A549 (cell line): Measurements from ENCODE around the gene PEPD. TPM values are rescaled to one million over a fixed set of nuclear protein-coding genes. Genes with fewer than 3 reads are reported as not detected.

Experiments
- ATAC-seq, 2 experiments: fragments of 200-7000 bp in 1 of 2; fragments of >200 bp in 1 of 2; cut with Nextera tagmentation in 1 of 2; cut with Tn5 transposase in 1 of 2; 3 replicates each; pipeline versions ENCODE4 v1.8.0 to v1.9.1; 2018 to 2020; ENCODE audit warnings: mild to moderate bottlenecking in 1 of 2, moderate library complexity in 1 of 2
- CTCF ChIA-PET: fragments of 300-600 bp; sonication (Branson Sonifier 250); formaldehyde crosslinking; extraction: SDS; loops from one replicate; lab custom pipeline; 2021; ENCODE audit warnings: antibody characterized with exemption, inconsistent platforms; lab: Yijun Ruan, JAX
- POLR2A ChIA-PET: fragments of 350-600 bp; formaldehyde crosslinking; extraction: SDS; loops from one replicate; lab custom pipeline; 2021; ENCODE audit warnings: antibody characterized with exemption, inconsistent platforms; lab: Yijun Ruan, JAX
- DNase-seq, 2 experiments: peaks; one replicate each; pipeline versions ENCODE4 v3.0.0 to v3.0.0-alpha.2; 2011 to 2016; ENCODE audit warnings: low read depth in 1 of 2, low spot score in 1 of 2
- FAIRE-seq: peaks from 2 replicates; lab custom pipeline; 2011; peaks lifted over from hg19 to GRCh38; lab: Jason Lieb, UNC
- H3K27ac ChIP-seq, 2 experiments: fragments of >200 bp; sonication (Bioruptor Twin); formaldehyde crosslinking; 3 replicates each; pipeline ENCODE4 v1.5.1; 2016 to 2017
- H3K4me1 ChIP-seq: fragments of >200 bp; sonication (Bioruptor Twin); formaldehyde crosslinking; 3 replicates; pipeline ENCODE4 v1.6.1; 2016
- H3K4me2 ChIP-seq: fragments of >200 bp; sonication (Bioruptor Twin); formaldehyde crosslinking; 3 replicates; pipeline ENCODE4 v1.6.1; 2016
- H3K4me3 ChIP-seq: fragments of >200 bp; sonication (Bioruptor Twin); formaldehyde crosslinking; 3 replicates; pipeline ENCODE4 v1.5.1; 2016
- H3K9me3 ChIP-seq: fragments of >200 bp; sonication (Bioruptor Twin); formaldehyde crosslinking; 3 replicates; pipeline ENCODE4 v1.6.1; 2016
- CBX8 ChIP-seq: fragments of 200-600 bp; sonication (generic); IDR thresholded peaks from 2 replicates; pipeline ENCODE4 v1.6.1; 2016
- CHD2 ChIP-seq: fragments of 150-350 bp; IDR thresholded peaks from 2 replicates; pipeline ENCODE4 v1.6.1; 2014; ENCODE audit warnings: low read length; ENCODE audit not compliant: partially characterized antibody
- CHD4 ChIP-seq: fragments of 200-600 bp; sonication (generic); IDR thresholded peaks from 2 replicates; pipeline ENCODE4 v1.6.1; 2016; ENCODE audit warnings: antibody characterized with exemption, mild to moderate bottlenecking, borderline replicate concordance
- E2F6 ChIP-seq: IDR thresholded peaks from 2 replicates; pipeline ENCODE4 v1.6.1; 2012; ENCODE audit warnings: low read depth, borderline replicate concordance
- FOSB ChIP-seq: fragments of 250-450 bp; sonication (Bioruptor Pico); IDR thresholded peaks from 2 replicates; pipeline ENCODE4 v1.5.0; 2020; ENCODE audit warnings: mild to moderate bottlenecking, moderate library complexity
- FOSL2 ChIP-seq, 2 experiments: fragments of 450-650 bp in 1 of 2; fragments of >200 bp in 1 of 2; sonication (Bioruptor Twin) in 1 of 2; formaldehyde crosslinking; IDR thresholded peaks; 2 replicates each; pipeline versions ENCODE4 v1.5.0 to v1.6.1; 2016 to 2020; ENCODE audit warnings: mild to moderate bottlenecking in 1 of 2, moderate library complexity in 1 of 2
- HEYL ChIP-seq: fragments of 250-450 bp; sonication (Bioruptor Pico); IDR thresholded peaks from 2 replicates; pipeline ENCODE4 v1.8.0; 2021; ENCODE audit warnings: mild to moderate bottlenecking, moderate library complexity
- HOXA7 ChIP-seq: fragments of 250-450 bp; sonication (Bioruptor Pico); IDR thresholded peaks from 2 replicates; pipeline ENCODE4 v1.5.0; 2020; ENCODE audit warnings: mild to moderate bottlenecking, moderate library complexity
- HOXB13 ChIP-seq: fragments of 250-450 bp; sonication (Bioruptor Pico); IDR thresholded peaks from 2 replicates; pipeline ENCODE4 v1.5.0; 2020; ENCODE audit warnings: low read depth, mild to moderate bottlenecking, moderate library complexity
- JUNB ChIP-seq: fragments of >200 bp; sonication (Bioruptor Twin); formaldehyde crosslinking; IDR thresholded peaks from 2 replicates; pipeline ENCODE4 v1.6.1; 2016
- NFE2L2 ChIP-seq: fragments of 150-350 bp; conservative IDR thresholded peaks from 2 replicates; pipeline ENCODE4 v1.6.1; 2014; ENCODE audit warnings: low read length
- NPAS2 ChIP-seq: fragments of 250-450 bp; sonication (Bioruptor Pico); IDR thresholded peaks from 2 replicates; pipeline ENCODE4 v1.8.0; 2022; ENCODE audit warnings: mild to moderate bottlenecking, moderate library complexity, borderline replicate concordance
- PHF8 ChIP-seq: fragments of 200-600 bp; sonication (generic); IDR thresholded peaks from 2 replicates; pipeline ENCODE4 v1.6.1; 2016; ENCODE audit warnings: low read depth, mild to moderate bottlenecking, antibody characterized with exemption, moderate library complexity, borderline replicate concordance
- REST ChIP-seq: fragments of 200-600 bp; sonication (generic); IDR thresholded peaks from 2 replicates; pipeline ENCODE4 v1.6.1; 2016; ENCODE audit warnings: antibody characterized with exemption, mild to moderate bottlenecking, moderate library complexity
- SMC3 ChIP-seq: fragments of >200 bp; sonication (Bioruptor Twin); formaldehyde crosslinking; IDR thresholded peaks from 3 replicates; pipeline ENCODE4 v1.6.1; 2018; ENCODE audit warnings: inconsistent platforms
- SREBF2 ChIP-seq: fragments of 450-650 bp; IDR thresholded peaks from 2 replicates; pipeline ENCODE4 v1.6.1; 2014; ENCODE audit warnings: mild to moderate bottlenecking, moderate library complexity
- USF2 ChIP-seq: fragments of 450-650 bp; IDR thresholded peaks from 2 replicates; pipeline ENCODE4 v1.6.1; 2014; ENCODE audit warnings: antibody characterized with exemption
- WGBS: methylation state at CpG from one replicate; pipeline ENCODE4 v1.1.6; 2017; ENCODE audit errors: missing lambda C conversion rate; 5-methylcytosine and 5-hydroxymethylcytosine counted together
- polyA plus RNA-seq, 4 experiments: library from polyadenylated mRNA; depleted of rRNA in 3 of 4; stranded (reverse); fragments of >200 nt; fragmentation: RNase III in 1 of 4; extraction: RNeasy Plus Mini Kit Qiagen cat#74134 plus additional on column Dnase treatment in 1 of 4; gene quantifications; 2 replicates in 3 of 4; 3 replicates in 1 of 4; pipeline ENCODE4 v1.2.3, GENCODE V29; 2011 to 2017
- TF ChIP-seq, protein P1 (sequence below): fragments of 150-350 bp; IDR thresholded peaks from 2 replicates; pipeline ENCODE4 v1.6.1; 2014; ENCODE audit warnings: low read depth, mild to moderate bottlenecking, low read length

The PEPD gene
- polyA plus RNA-seq, 2 of the 4 experiments (the other 2 are of a cell fraction) = 85.5 to 100 TPM

- ChIA-PET POLR2A (interaction anchor here (0.5 to 2.7 kb wide), 2 partner anchors 22 to 23 kb away, joined by 3 to 12 read pairs (median 3); partner anchors contain the start of gene CEBPG), CTCF (interaction anchor here (0.9 to 1.8 kb wide), 6 partner anchors 8 to 56 kb away, joined by 3 to 5 read pairs (median 4); partner anchors contain the start of gene CEBPA)
- no peaks in the 10 kb centered on the region for H3K4me1 ChIP-seq
- WGBS = 47% methylated on average over 12 of the region's 12 CpGs
- DNase-seq = peak in 1 of 2 experiments; percentile 40
- H3K4me2 ChIP-seq = no peak overlapping the region
- no peak for TF ChIP-seq HOXA7 (CRISPR knock-in tag)
- no peak for TF ChIP-seq CBX8
- no peak for TF ChIP-seq NFE2L2
- no peak for TF ChIP-seq USF2
- TF ChIP-seq HEYL (CRISPR knock-in tag) = no peak
- no peak overlapping the region for H3K27ac ChIP-seq
- no peak for FAIRE-seq
- no peak overlapping the region for H3K4me3 ChIP-seq
- H3K9me3 ChIP-seq = peaks cover 14% of the 10 kb centered on the region
- peak; percentile 22 to 32; a peak in 2 of 6 replicates for ATAC-seq
These were observed 170.9 kb downstream of the PEPD start for GRCh38 chr19:33350538-33351309.

GRCh38 chr19:33349319-33350289 is 172.0 kb downstream of the PEPD start:
- H3K27ac ChIP-seq = no peak overlapping the region
- no peak overlapping the region for H3K4me2 ChIP-seq
- DNase-seq (no peak), FAIRE-seq (peak; percentile 84), ATAC-seq (no peak)
- H3K9me3 ChIP-seq = peaks cover 4% of the 10 kb centered on the region
- ChIA-PET POLR2A (interaction anchor here (1.2 to 2.7 kb wide), 2 partner anchors 24 to 47 kb away, joined by 5 to 12 read pairs; partner anchors contain the start of genes CEBPA and CEBPG), CTCF (interaction anchor here (0.9 to 2.0 kb wide), 11 partner anchors 9 to 205 kb away, joined by 3 to 10 read pairs (median 4); partner anchors contain the start of genes CEBPA and CEBPG)
- H3K4me1 ChIP-seq = no peaks in the 10 kb centered on the region
- H3K4me3 ChIP-seq = no peak overlapping the region
- TF ChIP-seq CHD2 = no peak
- TF ChIP-seq SMC3 = no peak
- TF ChIP-seq FOSL2 (IDR thresholded peaks at IDR 0.05) = no peak
- no peak for TF ChIP-seq FOSL2 (CRISPR knock-in tag; IDR thresholded peaks at IDR 0.05)
- TF ChIP-seq HOXA7 (CRISPR knock-in tag) = no peak
- no peak for TF ChIP-seq FOSB (CRISPR knock-in tag)
- no peak for TF ChIP-seq SREBF2
- no peak for TF ChIP-seq HOXB13 (CRISPR knock-in tag)
- no peak for TF ChIP-seq NPAS2
- TF ChIP-seq, protein P1, sequence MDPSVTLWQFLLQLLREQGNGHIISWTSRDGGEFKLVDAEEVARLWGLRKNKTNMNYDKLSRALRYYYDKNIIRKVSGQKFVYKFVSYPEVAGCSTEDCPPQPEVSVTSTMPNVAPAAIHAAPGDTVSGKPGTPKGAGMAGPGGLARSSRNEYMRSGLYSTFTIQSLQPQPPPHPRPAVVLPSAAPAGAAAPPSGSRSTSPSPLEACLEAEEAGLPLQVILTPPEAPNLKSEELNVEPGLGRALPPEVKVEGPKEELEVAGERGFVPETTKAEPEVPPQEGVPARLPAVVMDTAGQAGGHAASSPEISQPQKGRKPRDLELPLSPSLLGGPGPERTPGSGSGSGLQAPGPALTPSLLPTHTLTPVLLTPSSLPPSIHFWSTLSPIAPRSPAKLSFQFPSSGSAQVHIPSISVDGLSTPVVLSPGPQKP = no peak
- TF ChIP-seq CHD4 = no peak
- TF ChIP-seq JUNB = no peak
- TF ChIP-seq REST = no peak
- TF ChIP-seq E2F6 = no peak
- TF ChIP-seq PHF8 = no peak
- WGBS = 63% methylated on average over 12 of the region's 12 CpGs
